GM12878 (cell line): ENCODE results near the gene APH1B. TPM values are rescaled to one million over a fixed set of nuclear protein-coding genes. Genes with fewer than 3 reads are reported as not detected.

Experiments used
- ATAC-seq: fragments of 200-7000 bp; cut with Tn5 transposase; 3 replicates; pipeline ENCODE4 v1.9.1; 2020; ENCODE audit warnings: mild to moderate bottlenecking, moderate library complexity
- BruUV-seq: library from RNA; stranded (reverse); fragments of 400-500 nt; replicated peaks from 2 replicates; lab custom pipeline; 2021; lab: Mats Ljungman, UMichigan
- CTCF ChIA-PET: fragments of 300-600 bp; sonication (Branson Sonifier 250); formaldehyde crosslinking; extraction: SDS; loops from one replicate; lab custom pipeline; 2021; ENCODE audit warnings: inconsistent platforms; lab: Yijun Ruan, JAX
- POLR2A ChIA-PET: fragments of 350-600 bp; formaldehyde crosslinking; extraction: SDS; loops from one replicate; lab custom pipeline; 2021; ENCODE audit warnings: inconsistent platforms; lab: Charles Lee
- RAD21 ChIA-PET: fragments of 300-600 bp; sonication (Branson Sonifier 250); formaldehyde crosslinking; loops from one replicate; lab custom pipeline; 2023; ENCODE audit warnings: antibody characterized with exemption; ENCODE audit not compliant: unreplicated experiment; lab: Charles Lee
- SMC1A ChIA-PET: fragments of 300-600 bp; sonication (Branson Sonifier 250); formaldehyde crosslinking; loops from one replicate; lab custom pipeline; 2023; ENCODE audit not compliant: unreplicated experiment, uncharacterized antibody; lab: Charles Lee
- DNase-seq: peaks from one replicate; pipeline ENCODE4 v3.0.0-alpha.2; 2011; ENCODE audit warnings: low read depth, low spot score
- FAIRE-seq: peaks from 3 replicates; lab custom pipeline; 2011; peaks lifted over from hg19 to GRCh38; lab: Jason Lieb, UNC
- H2AFZ ChIP-seq: 2 replicates; pipeline ENCODE4 v1.6.0; 2011; ENCODE audit warnings: low read depth, low read length, control low read depth; ENCODE audit not compliant: control insufficient read depth
- H3K27ac ChIP-seq: 2 replicates; pipeline ENCODE4 v1.5.1; 2011; ENCODE audit warnings: control low read depth; ENCODE audit not compliant: control insufficient read depth, insufficient read depth
- H3K27me3 ChIP-seq, 2 experiments: replicated peaks in 1 of 2; 2 replicates each; pipeline versions ENCODE4 v1.6.0 to v1.6.1; 2011; ENCODE audit warnings: low read length in 1 of 2; ENCODE audit not compliant: control insufficient read depth in 2 of 2, insufficient read depth in 2 of 2
- H3K36me3 ChIP-seq, 2 experiments: 2 replicates each; pipeline ENCODE4 v1.5.1; 2011; ENCODE audit warnings: low read length in 1 of 2; ENCODE audit not compliant: control insufficient read depth in 2 of 2, insufficient read depth in 2 of 2
- H3K4me1 ChIP-seq: 2 replicates; pipeline ENCODE4 v1.6.1; 2011; ENCODE audit warnings: mild to moderate bottlenecking, low read length, moderate library complexity, mixed read lengths; ENCODE audit not compliant: control insufficient read depth, insufficient read depth
- H3K4me2 ChIP-seq: 2 replicates; pipeline ENCODE4 v1.6.0; 2011; ENCODE audit warnings: control low read depth; ENCODE audit not compliant: control insufficient read depth, insufficient read depth
- H3K4me3 ChIP-seq: fragments of 200-600 bp; sonication (generic); 2 replicates; pipeline ENCODE4 v1.5.1; 2016
- H3K79me2 ChIP-seq: 2 replicates; pipeline ENCODE4 v1.6.0; 2011; ENCODE audit warnings: low read length; ENCODE audit not compliant: control insufficient read depth, insufficient read depth
- H3K9ac ChIP-seq: 2 replicates; pipeline ENCODE4 v1.8.0; 2011; ENCODE audit warnings: low read length, control low read depth, mixed read lengths; ENCODE audit not compliant: control insufficient read depth, insufficient read depth
- H3K9me3 ChIP-seq: replicated peaks from 3 replicates; pipeline ENCODE4 v1.5.1; 2011; ENCODE audit warnings: mild to moderate bottlenecking, low read length; ENCODE audit not compliant: control insufficient read depth, insufficient read depth
- H4K20me1 ChIP-seq: 2 replicates; pipeline ENCODE4 v1.6.0; 2011; ENCODE audit not compliant: control insufficient read depth, insufficient read depth
- ATF7 ChIP-seq: fragments of 450-650 bp; IDR thresholded peaks from 2 replicates; pipeline ENCODE4 v1.6.1; 2016; ENCODE audit warnings: low read depth, mild to moderate bottlenecking
- BHLHE40 ChIP-seq, 2 experiments: fragments of 450-650 bp in 1 of 2; IDR thresholded peaks; 2 replicates each; pipeline ENCODE4 v1.6.1; 2011 to 2017; ENCODE audit warnings: low read depth in 2 of 2, borderline replicate concordance in 1 of 2, improper control_type of control experiment in 1 of 2, low read length in 1 of 2, mild to moderate bottlenecking in 1 of 2
- CBFB ChIP-seq: IDR thresholded peaks from 2 replicates; pipeline ENCODE4 v1.6.1; 2016; ENCODE audit warnings: antibody characterized with exemption, low read depth
- ELK1 ChIP-seq: IDR thresholded peaks from 2 replicates; pipeline ENCODE4 v1.6.1; 2012; ENCODE audit warnings: low read depth, low read length, improper control_type of control experiment
- FOXK2 ChIP-seq: fragments of 450-650 bp; IDR thresholded peaks from 2 replicates; pipeline ENCODE4 v1.6.1; 2017; ENCODE audit warnings: mild to moderate bottlenecking, moderate library complexity
- HDGF ChIP-seq: fragments of 450-650 bp; IDR thresholded peaks from 2 replicates; pipeline ENCODE4 v1.6.1; 2016; ENCODE audit warnings: antibody characterized with exemption
- IKZF1 ChIP-seq: fragments of 450-650 bp; conservative IDR thresholded peaks from 2 replicates; pipeline ENCODE4 v1.6.1; 2017; ENCODE audit warnings: antibody characterized with exemption, mild to moderate bottlenecking
- MLLT1 ChIP-seq: fragments of 450-650 bp; IDR thresholded peaks from 2 replicates; pipeline ENCODE4 v1.6.1; 2016; ENCODE audit warnings: mild to moderate bottlenecking
- NBN ChIP-seq: fragments of 450-650 bp; IDR thresholded peaks from 2 replicates; pipeline ENCODE4 v1.6.1; 2016
- NFYA ChIP-seq: IDR thresholded peaks from 2 replicates; pipeline ENCODE4 v1.6.1; 2011; ENCODE audit warnings: low read depth, mild to moderate bottlenecking, low read length, improper control_type of control experiment, borderline replicate concordance
- POLR2AphosphoS5 ChIP-seq: IDR thresholded peaks from 2 replicates; pipeline ENCODE4 v1.6.1; 2011; ENCODE audit warnings: mild to moderate bottlenecking, low read length, inconsistent platforms
- RUNX3 ChIP-seq: IDR thresholded peaks from 2 replicates; pipeline ENCODE4 v1.6.1; 2012; ENCODE audit warnings: low read length, inconsistent platforms
- SMAD1 ChIP-seq: fragments of 450-650 bp; IDR thresholded peaks from 2 replicates; pipeline ENCODE4 v1.6.1; 2018; ENCODE audit warnings: mild to moderate bottlenecking, low read depth; ENCODE audit not compliant: partially characterized antibody
- SMAD5 ChIP-seq: IDR thresholded peaks from 2 replicates; pipeline ENCODE4 v1.6.1; 2016; ENCODE audit warnings: antibody characterized with exemption, low read depth
- SRF ChIP-seq, 2 experiments: IDR thresholded peaks; 2 replicates each; pipeline ENCODE4 v1.6.1; 2011; ENCODE audit warnings: low read depth in 2 of 2, low read length in 2 of 2, mild to moderate bottlenecking in 1 of 2, moderate library complexity in 1 of 2
- ZBTB11 ChIP-seq: fragments of 450-650 bp; formaldehyde crosslinking; IDR thresholded peaks from 2 replicates; pipeline ENCODE4 v1.5.0; 2022; ENCODE audit warnings: mild to moderate bottlenecking, missing genetic modification characterization
- ZNF207 ChIP-seq: fragments of 450-650 bp; IDR thresholded peaks from 2 replicates; pipeline ENCODE4 v1.6.1; 2014; ENCODE audit warnings: antibody characterized with exemption, mild to moderate bottlenecking, borderline replicate concordance
- WGBS: methylation state at CpG from one replicate; pipeline ENCODE4 v1.1.6; 2016; ENCODE audit warnings: low lambda C conversion rate; ENCODE audit not compliant: insufficient replicate concordance, insufficient coverage; ENCODE audit errors: missing lambda C conversion rate; 5-methylcytosine and 5-hydroxymethylcytosine counted together
- in situ Hi-C: fragments of 300-500 bp; cut with MboI; formaldehyde crosslinking; loops from 9 replicates; pipeline ENCODE4 v1.14.3; 2018; ENCODE audit warnings: mixed read lengths
- intact Hi-C: fragments of 100-400 bp; cut with micrococcal nuclease; formaldehyde crosslinking; loops from one replicate; pipeline ENCODE4 v1.14.2; 2022; ENCODE audit not compliant: unreplicated experiment
- polyA plus RNA-seq, 11 experiments: library from polyadenylated mRNA; depleted of rRNA in 4 of 11; unstranded in 6 of 11; stranded (reverse) in 5 of 11; fragments of >200 nt; fragmentation: Nextera tagmentation in 4 of 11; fragmentation: Illumina TruSeq in 1 of 11; extraction: Ambion mirVana in 4 of 11; extraction: Trizol in 1 of 11; gene quantifications; 1 replicate in 1 of 11; 2 replicates in 10 of 11; pipeline versions ENCODE4 v1.2.1 to v1.2.3, GENCODE V29; 2011 to 2016; ENCODE audit warnings: inconsistent platforms in 2 of 11, missing spikeins in 2 of 11, low read depth in 1 of 11
- total RNA-seq, 4 experiments: library from RNA; depleted of rRNA in 3 of 4; stranded (reverse); fragments of >200 nt in 3 of 4; fragmentation: Illumina TruSeq in 1 of 4; extraction: Trizol in 1 of 4; gene quantifications; 2 replicates each; pipeline versions ENCODE4 v1.2.1 to v1.2.3, GENCODE V29; 2013 to 2021

APH1B gene
- total and polyA plus RNA-seq, 10 of the 15 experiments (the other 5 are each of a cell fraction or from before 2014, with no cell fraction given), result 5.0 to 20.8 (median 11.1) TPM

- in situ Hi-C loops, result no loop called here
- Histone ChIP-seq H2AFZ (no peak overlapping the region), H3K27me3 (peaks cover 0 to 3% of the 10 kb centered on the region in 2 experiments; a peak in 2 of 4 replicates), H3K9ac (no peak overlapping the region), H3K9me3 (no peaks in the 10 kb centered on the region), H3K4me3 (no peak overlapping the region), H3K4me1 (no peaks in the 10 kb centered on the region), H3K27ac (no peak overlapping the region), H3K36me3 (no peaks in the 10 kb centered on the region), H3K4me2 (no peak overlapping the region), H4K20me1 (no peaks in the 10 kb centered on the region), H3K79me2 (no peaks in the 10 kb centered on the region)
- CTCF ChIA-PET, result interaction anchor here (0.8 kb wide), 1 partner anchor 13 kb away, joined by 3 read pairs; no protein-coding TSS in a partner anchor
- no TSS peak for BruUV-seq
- RAD21 ChIA-PET, result no interaction called here
- ATAC-seq (no peak), FAIRE-seq (no peak), DNase-seq (no peak)
- intact Hi-C loops, result no loop called here
- SMC1A ChIA-PET, result no interaction called here
- POLR2A ChIA-PET, result interaction anchor here (0.6 kb wide), 1 partner anchor 20 kb away, joined by 4 read pairs; no protein-coding TSS in a partner anchor
- 35% methylated on average over 4 of the region's 4 CpGs for WGBS
- no peak for TF ChIP-seq SRF (IDR thresholded peaks at IDR 0.05; ENCODE audit: low read depth in 2 of 2, low read length in 2 of 2)
- no peak for TF ChIP-seq MLLT1
- no peak for TF ChIP-seq BHLHE40 (IDR thresholded peaks at IDR 0.05; ENCODE audit: borderline replicate concordance in 1 of 2, low read depth in 2 of 2, low read length in 1 of 2)
- TF ChIP-seq POLR2AphosphoS5, result no peak
- no peak for TF ChIP-seq ZNF207
- TF ChIP-seq SMAD5, result no peak
- TF ChIP-seq FOXK2, result no peak
- TF ChIP-seq IKZF1, result no peak
- no peak for TF ChIP-seq ELK1
- TF ChIP-seq NBN, result no peak
- TF ChIP-seq ZBTB11, result no peak
- TF ChIP-seq ATF7, result no peak
- no peak for TF ChIP-seq RUNX3
- no peak for TF ChIP-seq CBFB
- TF ChIP-seq HDGF, result no peak
- TF ChIP-seq SMAD1, result no peak
- no peak for TF ChIP-seq NFYA
Observed at GRCh38 chr15:63322541-63322940, 45.1 kb downstream of the APH1B start.
